HG02642 (cell line): ENCODE data around the gene TMEM131L.
A peak's percentile ranks its signal among the peaks of the same experiment; 100 is the strongest.
"Not testable (repeated sequence)": the region's sequence is repeated elsewhere in the genome, so short reads cannot be mapped to it uniquely, and the experiment has no call there.

Experiments
- ATAC-seq: cut with Tn5 transposase; IDR thresholded peaks from one replicate; pipeline ENCODE4 v1.9.1; 2021; ENCODE audit warnings: mild to moderate bottlenecking; ENCODE audit not compliant: unreplicated experiment, poor library complexity

The TMEM131L gene

GRCh38 chr4:153638999-153639398 is 172.8 kb downstream of the TMEM131L start:
- ATAC-seq, result no peak

- no peak for ATAC-seq
Measured at GRCh38 chr4:153639833-153640802, 174.0 kb downstream of the TMEM131L start.

GRCh38 chr4:153641532-153641931 is 175.4 kb downstream of the TMEM131L start:
- no peak for ATAC-seq

GRCh38 chr4:153643406-153644383 is 177.5 kb downstream of the TMEM131L start:
- peak; percentile 80 for ATAC-seq

- ATAC-seq, result no peak
Measured at GRCh38 chr4:153645183-153645582, 179.0 kb downstream of the TMEM131L start.

GRCh38 chr4:153646261-153646660 is 180.1 kb downstream of the TMEM131L start:
- no peak for ATAC-seq

- ATAC-seq, result no peak
Measured at GRCh38 chr4:153646978-153647377, 180.8 kb downstream of the TMEM131L start.

- ATAC-seq, result no peak
Measured at GRCh38 chr4:153647975-153648374, 181.8 kb downstream of the TMEM131L start.

- ATAC-seq, result no peak
Measured at GRCh38 chr4:153649572-153649991, 183.4 kb downstream of the TMEM131L start.

GRCh38 chr4:153651116-153651515 is 185.0 kb downstream of the TMEM131L start:
- no peak for ATAC-seq

- no peak for ATAC-seq
Measured at GRCh38 chr4:153651587-153651986, 185.4 kb downstream of the TMEM131L start.

GRCh38 chr4:153652051-153652784 is 186.1 kb downstream of the TMEM131L start:
- no peak for ATAC-seq

- ATAC-seq, result no peak
Measured at GRCh38 chr4:153655002-153655541, 188.9 kb downstream of the TMEM131L start.

- no peak for ATAC-seq
Measured at GRCh38 chr4:153655928-153656327, 189.8 kb downstream of the TMEM131L start.

- ATAC-seq, result no peak
Measured at GRCh38 chr4:153661215-153661822, 195.2 kb downstream of the TMEM131L start.

- ATAC-seq, result no peak
Measured at GRCh38 chr4:153661908-153662307, 195.7 kb downstream of the TMEM131L start.

- no peak for ATAC-seq
Measured at GRCh38 chr4:153663667-153664066, 197.5 kb downstream of the TMEM131L start.

GRCh38 chr4:153666505-153666904 is 200.3 kb downstream of the TMEM131L start:
- ATAC-seq, result not testable (repeated sequence)

GRCh38 chr4:153668647-153669046 is 202.5 kb downstream of the TMEM131L start:
- ATAC-seq, result no peak
